PFSK-1 (cell line): ENCODE results near the gene RGS12.

ENCODE experiments used
- FOXP2 ChIP-seq: optimal IDR thresholded peaks from 2 replicates; pipeline ENCODE3; 2011; ENCODE audit warnings: borderline replicate concordance, control low read depth, inconsistent platforms; ENCODE audit not compliant: insufficient read depth; ENCODE audit errors: extremely low read length, extremely low read depth
- POLR2AphosphoS5 ChIP-seq: IDR thresholded peaks from 2 replicates; pipeline ENCODE4 v1.6.1; 2012; ENCODE audit warnings: low read depth, mild to moderate bottlenecking, control low read depth, low read length, moderate library complexity
- REST ChIP-seq, 2 experiments: IDR thresholded peaks; 2 replicates each; pipeline versions ENCODE4 v1.6.1 to v1.8.0; 2011 to 2012; ENCODE audit warnings: low read depth in 2 of 2, low read length in 2 of 2, control low read depth in 1 of 2, inconsistent platforms in 1 of 2, mild to moderate bottlenecking in 1 of 2, moderate library complexity in 1 of 2; ENCODE audit not compliant: insufficient read depth in 1 of 2
- SIN3A ChIP-seq: IDR thresholded peaks from 2 replicates; pipeline ENCODE4 v1.6.1; 2012; ENCODE audit warnings: mild to moderate bottlenecking, low read length, moderate library complexity, borderline replicate concordance; ENCODE audit not compliant: insufficient read depth
- TAF1 ChIP-seq: IDR thresholded peaks from 2 replicates; pipeline ENCODE4 v1.6.1; 2012; ENCODE audit warnings: low read length, control low read depth, borderline replicate concordance; ENCODE audit not compliant: insufficient read depth

The RGS12 gene

GRCh38 chr4:3263876-3264193 lies 29.0 kb upstream of the RGS12 start:
- TF ChIP-seq FOXP2: no peak
- TF ChIP-seq POLR2AphosphoS5: no peak
- TF ChIP-seq SIN3A: no peak
- no peak for TF ChIP-seq TAF1
- no peak for TF ChIP-seq REST (IDR thresholded peaks at IDR 0.05; ENCODE audit: insufficient read depth in 1 of 2, low read depth in 2 of 2, low read length in 2 of 2)

GRCh38 chr4:3266076-3266475 lies 26.7 kb upstream of the RGS12 start:
- TF ChIP-seq REST (IDR thresholded peaks at IDR 0.05; ENCODE audit: insufficient read depth in 1 of 2, low read depth in 2 of 2, low read length in 2 of 2) (no peak), SIN3A (no peak), TAF1 (no peak), FOXP2 (no peak), POLR2AphosphoS5 (no peak)

GRCh38 chr4:3267576-3268394 lies 25.0 kb upstream of the RGS12 start:
- TF ChIP-seq SIN3A (no peak), REST (IDR thresholded peaks at IDR 0.05; ENCODE audit: insufficient read depth in 1 of 2, low read depth in 2 of 2, low read length in 2 of 2) (no peak), FOXP2 (no peak)

- TF ChIP-seq FOXP2 (no peak), REST (IDR thresholded peaks at IDR 0.05; ENCODE audit: insufficient read depth in 1 of 2, low read depth in 2 of 2, low read length in 2 of 2) (no peak), TAF1 (no peak), POLR2AphosphoS5 (no peak), SIN3A (no peak)
Measured at GRCh38 chr4:3268395-3269104, 24.3 kb upstream of the RGS12 start.
